ENCODE results near the gene TYRO3.

DNA sequence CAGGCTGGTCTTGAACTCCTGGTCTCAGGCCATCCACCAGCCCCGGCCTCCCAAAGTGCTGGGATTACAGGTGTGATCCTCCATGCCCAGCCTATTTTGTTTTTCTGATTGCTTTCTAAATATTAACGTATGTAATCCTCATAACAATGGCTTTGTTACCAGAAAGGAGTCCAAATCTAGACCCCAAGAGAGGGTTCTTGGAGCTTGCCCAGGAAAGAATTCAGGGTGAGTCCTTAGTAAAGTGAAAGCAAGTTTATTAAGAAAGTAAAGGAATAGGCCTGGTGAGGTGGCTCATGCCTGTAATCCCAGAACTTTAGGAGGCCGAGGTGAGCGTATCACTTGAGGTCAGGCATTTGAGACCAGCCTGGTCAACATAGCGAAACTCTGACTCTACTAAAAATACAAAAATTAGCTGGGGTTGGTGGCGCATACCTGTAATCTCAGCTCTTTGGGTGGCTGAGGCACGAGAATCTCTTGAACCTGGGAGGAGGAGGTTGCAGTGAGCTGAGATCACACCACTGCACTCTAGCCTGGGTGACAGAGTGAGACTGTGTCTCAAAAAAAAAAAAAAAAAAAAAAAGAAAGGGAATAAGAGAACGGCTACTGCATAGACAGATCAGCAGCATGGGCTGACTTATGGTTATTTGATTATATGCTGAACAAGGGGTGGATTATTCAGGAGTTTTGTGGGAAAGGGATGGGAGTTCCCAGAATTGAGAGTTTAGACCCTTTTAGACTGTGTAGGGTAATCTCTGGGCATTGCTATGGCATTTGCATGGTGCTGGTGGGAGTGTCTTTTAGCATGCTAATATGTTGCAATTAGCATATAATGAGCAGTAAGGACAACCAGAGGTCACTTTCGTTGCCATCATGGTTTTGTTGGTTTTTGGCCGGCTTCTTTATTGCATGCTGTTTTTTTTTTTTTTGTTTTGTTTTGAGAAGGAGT is 36.1 kb downstream of the TYRO3 start:
- no peak for TF ChIP-seq POLR2A (IDR thresholded peaks at IDR 0.05; ENCODE audit: low read depth)
- TF ChIP-seq, protein P1, sequence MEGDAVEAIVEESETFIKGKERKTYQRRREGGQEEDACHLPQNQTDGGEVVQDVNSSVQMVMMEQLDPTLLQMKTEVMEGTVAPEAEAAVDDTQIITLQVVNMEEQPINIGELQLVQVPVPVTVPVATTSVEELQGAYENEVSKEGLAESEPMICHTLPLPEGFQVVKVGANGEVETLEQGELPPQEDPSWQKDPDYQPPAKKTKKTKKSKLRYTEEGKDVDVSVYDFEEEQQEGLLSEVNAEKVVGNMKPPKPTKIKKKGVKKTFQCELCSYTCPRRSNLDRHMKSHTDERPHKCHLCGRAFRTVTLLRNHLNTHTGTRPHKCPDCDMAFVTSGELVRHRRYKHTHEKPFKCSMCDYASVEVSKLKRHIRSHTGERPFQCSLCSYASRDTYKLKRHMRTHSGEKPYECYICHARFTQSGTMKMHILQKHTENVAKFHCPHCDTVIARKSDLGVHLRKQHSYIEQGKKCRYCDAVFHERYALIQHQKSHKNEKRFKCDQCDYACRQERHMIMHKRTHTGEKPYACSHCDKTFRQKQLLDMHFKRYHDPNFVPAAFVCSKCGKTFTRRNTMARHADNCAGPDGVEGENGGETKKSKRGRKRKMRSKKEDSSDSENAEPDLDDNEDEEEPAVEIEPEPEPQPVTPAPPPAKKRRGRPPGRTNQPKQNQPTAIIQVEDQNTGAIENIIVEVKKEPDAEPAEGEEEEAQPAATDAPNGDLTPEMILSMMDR (IDR thresholded peaks at IDR 0.05), result no peak
- no peak for TF ChIP-seq POLR2AphosphoS5 (IDR thresholded peaks at IDR 0.05)
- no peak for TF ChIP-seq EP300 (IDR thresholded peaks at IDR 0.05)

All from esophagus muscularis mucosa (tissue), 4 donors.